ENCODE results near the gene MAD1L1.
"Not testable (repeated sequence)": the region's sequence is repeated elsewhere in the genome, so short reads cannot be mapped to it uniquely, and the experiment has no call there.

Gene MAD1L1

GRCh38 chr7:1840744-1841143 is 392.0 kb downstream of the MAD1L1 start:
- DNase-seq (ENCODE audit: low spot score), result not testable (repeated sequence)

DNA sequence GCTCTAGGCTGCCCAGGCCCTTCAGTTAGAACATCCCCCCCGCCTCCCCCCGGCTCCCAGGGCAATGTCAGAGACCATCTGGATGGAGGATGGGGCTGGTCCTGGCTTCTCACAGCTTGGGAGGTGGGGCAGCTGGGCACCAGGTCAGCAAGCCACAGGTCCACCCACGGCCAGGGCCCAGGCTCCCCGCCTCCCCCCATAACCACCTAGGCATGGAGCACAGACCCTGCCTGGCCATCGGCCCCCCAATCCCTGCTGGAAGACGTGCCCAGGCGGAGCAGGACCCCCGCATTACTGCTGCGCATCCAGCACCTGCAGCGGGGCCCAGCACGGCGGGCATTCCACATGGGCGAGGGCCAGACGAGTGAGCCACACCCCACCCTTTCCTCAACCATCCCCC is 393.0 kb downstream of the MAD1L1 start:
- DNase-seq (ENCODE audit: low spot score), result no peak

- DNase-seq (ENCODE audit: low spot score), result not testable (repeated sequence)
These were observed 393.7 kb downstream of the MAD1L1 start for GRCh38 chr7:1838911-1839531.

DNA sequence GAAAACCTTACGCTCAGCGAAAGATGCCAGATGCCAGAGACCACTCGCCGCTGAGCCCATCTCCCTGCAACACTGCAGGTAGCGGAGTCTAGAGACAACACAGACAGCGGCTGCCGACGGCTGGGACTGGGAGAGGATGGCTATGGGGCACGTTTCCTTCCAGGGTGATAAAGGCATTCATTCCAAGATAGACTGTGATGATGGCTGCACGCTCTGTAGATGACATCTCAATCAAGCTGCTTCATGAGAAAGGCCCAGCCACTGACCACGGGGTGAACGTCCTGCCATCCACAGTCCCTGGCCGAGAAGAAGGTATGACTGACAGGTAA is 394.2 kb downstream of the MAD1L1 start:
- not testable (repeated sequence) for DNase-seq (ENCODE audit: low spot score)

GRCh38 chr7:1837696-1838543 is 394.8 kb downstream of the MAD1L1 start:
- DNase-seq (ENCODE audit: low spot score), result not testable (repeated sequence)

GRCh38 chr7:1831933-1832535 is 400.7 kb downstream of the MAD1L1 start:
- DNase-seq (ENCODE audit: low spot score), result not testable (repeated sequence)

- DNase-seq (ENCODE audit: low spot score), result not testable (repeated sequence)
These were observed 401.3 kb downstream of the MAD1L1 start for GRCh38 chr7:1831471-1831870.

DNA sequence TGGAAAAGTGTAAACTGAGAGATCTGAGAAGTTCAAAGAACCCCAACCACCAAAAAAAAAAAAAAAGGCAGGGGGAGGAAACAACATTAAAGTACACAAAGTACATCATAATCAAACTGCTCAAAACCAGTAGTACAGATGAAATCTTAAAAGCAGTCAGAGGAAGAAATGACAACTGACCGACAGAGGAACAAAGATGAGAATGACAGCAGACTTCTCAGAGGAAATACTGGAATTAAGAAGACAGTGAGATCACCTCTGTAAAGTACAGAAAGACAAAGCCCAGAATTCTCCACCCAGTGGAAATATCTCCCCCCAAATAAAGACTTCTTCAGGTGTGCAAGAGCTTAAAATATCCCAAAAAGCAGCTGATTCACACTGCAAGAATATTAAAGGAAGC is 403.1 kb downstream of the MAD1L1 start:
- not testable (repeated sequence) for DNase-seq (ENCODE audit: low spot score)

DNA sequence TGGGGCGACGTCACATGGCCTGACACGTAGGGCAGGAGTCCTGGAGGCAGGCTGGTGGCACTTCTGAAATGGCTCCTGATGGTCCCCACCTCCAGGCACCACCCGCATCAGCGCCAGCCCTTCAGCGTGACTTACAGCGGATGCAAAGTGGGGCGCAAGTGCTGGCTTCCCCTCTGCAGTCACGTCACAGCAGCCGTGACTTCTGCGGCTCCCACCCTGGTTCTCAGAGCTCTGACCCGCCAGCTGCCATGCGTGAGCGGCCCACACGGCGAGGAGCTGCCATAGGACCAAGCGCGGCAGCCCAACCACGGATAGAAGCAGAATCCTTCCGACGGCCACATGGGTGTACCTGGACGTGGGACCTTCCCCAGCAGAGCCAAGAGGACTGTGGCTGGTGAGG is 403.6 kb downstream of the MAD1L1 start:
- no peak for DNase-seq (ENCODE audit: low spot score)

GRCh38 chr7:1828170-1828569 is 404.6 kb downstream of the MAD1L1 start:
- not testable (repeated sequence) for DNase-seq (ENCODE audit: low spot score)

DNA sequence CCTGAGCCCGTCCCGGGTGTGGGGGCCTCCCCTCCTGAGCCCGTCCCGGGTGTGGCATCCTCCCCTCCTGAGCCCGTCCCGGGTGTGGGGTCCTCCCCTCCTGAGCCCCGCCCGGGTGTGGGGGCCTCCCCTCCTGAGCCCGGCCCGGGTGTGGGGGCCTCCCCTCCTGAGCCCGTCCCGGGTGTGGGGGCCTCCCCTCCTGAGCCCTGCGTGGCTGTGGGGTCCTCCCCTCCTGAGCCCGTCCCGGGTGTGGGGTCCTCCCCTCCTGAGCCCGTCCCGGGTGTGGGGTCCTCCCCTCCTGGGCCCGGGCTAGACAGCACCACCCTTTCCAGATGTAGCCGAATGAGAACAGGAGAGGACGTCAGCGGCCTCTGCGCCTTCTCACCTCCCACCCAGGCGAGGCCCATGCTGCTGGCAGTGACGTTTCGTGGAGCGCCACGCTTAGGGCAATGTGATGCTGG is 405.2 kb downstream of the MAD1L1 start:
- DNase-seq (ENCODE audit: low spot score), result not testable (repeated sequence)

DNA sequence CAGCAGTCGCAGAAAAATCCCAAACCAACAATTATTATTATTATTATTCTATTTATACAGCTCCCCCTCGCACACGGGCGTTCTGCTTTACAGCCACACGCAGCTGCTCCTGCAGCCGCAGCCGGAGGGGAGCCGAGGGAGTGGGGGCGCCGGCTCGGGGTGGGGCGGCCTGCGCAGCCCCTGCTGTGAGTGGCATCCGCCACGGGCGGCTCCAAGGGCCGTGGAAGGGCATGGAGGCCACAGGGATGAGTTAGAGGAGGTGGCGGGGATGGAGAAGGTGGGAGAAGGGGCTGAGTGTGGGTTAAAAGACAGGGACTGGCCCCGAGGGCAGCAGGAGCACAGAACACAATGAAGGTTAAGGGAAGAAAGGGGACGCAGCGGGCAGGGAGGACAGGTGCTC is 405.8 kb downstream of the MAD1L1 start:
- not testable (repeated sequence) for DNase-seq (ENCODE audit: low spot score)

DNA sequence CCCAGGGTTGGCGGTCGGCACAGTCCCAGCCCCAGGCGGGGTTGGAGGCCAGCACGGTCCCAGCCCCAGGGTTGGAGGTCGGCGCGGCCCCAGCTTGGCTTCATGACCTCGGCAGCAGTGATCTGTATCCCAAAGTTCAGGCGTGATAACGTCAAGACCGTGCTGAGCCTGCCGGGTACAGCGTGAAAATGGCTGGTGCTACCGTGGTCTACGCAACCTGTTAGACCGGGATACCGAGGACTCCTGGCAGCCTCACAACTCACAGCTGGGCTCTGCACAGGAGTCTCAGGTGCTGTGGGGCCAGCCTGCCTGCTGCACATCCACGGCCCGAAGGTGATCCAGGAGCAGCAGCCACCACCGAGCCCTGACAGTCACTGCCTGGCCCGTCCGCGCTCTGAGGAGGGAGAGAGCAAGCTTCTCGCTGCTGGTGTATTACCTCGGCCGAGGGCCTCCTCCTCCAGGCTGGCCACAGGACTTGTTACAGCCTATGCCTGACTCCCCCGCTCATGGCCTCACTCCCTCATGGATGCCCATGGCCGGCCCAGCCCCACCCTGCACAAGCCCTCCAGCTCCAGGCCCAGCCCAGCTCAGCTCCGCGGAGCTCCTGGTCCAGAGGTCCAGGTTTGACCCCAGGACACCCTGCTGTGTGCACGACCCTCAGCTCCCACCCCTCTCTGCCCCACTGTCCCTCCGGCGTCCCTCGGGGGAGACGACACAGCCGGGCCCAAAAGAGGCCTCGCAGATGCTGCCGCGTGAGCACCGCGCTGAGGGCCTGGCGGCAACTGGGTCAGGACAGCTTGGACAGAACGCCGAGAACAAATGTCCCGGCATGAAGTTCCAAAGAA is 406.6 kb downstream of the MAD1L1 start:
- DNase-seq (ENCODE audit: low spot score), result no peak

GRCh38 chr7:1825647-1825896 is 407.2 kb downstream of the MAD1L1 start:
- DNase-seq (ENCODE audit: low spot score), result not testable (repeated sequence)

DNA sequence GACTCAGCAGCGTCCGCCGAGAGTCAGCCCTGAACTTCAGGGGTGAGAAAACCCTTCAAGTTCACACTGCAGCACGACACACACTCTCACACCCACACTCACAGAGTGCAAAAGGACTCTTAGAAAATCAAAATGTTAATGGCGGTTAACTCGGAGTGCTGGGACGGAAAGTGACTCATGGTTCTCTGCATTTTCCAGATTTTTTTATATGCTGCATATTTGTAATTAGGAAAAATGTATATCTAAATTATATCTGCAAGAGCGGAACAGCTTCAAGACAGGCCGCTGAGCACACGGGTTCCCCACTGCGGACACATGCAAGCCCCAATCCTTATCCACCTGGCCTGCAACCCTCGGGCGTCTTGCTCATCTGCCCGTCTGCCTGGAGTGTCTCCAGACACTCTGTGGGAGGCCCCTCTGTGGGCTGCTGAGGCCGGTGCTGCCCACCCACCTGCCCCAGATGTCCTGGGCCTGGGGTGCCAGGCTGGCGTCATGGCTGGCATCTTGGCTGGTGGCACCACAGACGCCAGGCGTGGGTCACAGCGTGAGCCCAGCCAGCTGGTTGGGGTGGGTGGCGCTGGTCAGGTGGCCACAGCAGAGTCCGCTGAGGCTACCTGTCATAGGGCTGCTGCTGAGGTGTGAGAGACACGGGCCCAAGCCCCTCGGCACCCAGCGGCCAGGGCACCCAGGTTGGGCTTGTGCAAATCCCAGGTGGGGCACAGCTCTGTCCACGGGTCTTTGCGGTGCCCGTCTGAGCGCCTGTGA is 407.7 kb downstream of the MAD1L1 start:
- not testable (repeated sequence) for DNase-seq (ENCODE audit: low spot score)

GRCh38 chr7:1824151-1824881 is 408.4 kb downstream of the MAD1L1 start:
- DNase-seq (ENCODE audit: low spot score), result peak; percentile 17

DNA sequence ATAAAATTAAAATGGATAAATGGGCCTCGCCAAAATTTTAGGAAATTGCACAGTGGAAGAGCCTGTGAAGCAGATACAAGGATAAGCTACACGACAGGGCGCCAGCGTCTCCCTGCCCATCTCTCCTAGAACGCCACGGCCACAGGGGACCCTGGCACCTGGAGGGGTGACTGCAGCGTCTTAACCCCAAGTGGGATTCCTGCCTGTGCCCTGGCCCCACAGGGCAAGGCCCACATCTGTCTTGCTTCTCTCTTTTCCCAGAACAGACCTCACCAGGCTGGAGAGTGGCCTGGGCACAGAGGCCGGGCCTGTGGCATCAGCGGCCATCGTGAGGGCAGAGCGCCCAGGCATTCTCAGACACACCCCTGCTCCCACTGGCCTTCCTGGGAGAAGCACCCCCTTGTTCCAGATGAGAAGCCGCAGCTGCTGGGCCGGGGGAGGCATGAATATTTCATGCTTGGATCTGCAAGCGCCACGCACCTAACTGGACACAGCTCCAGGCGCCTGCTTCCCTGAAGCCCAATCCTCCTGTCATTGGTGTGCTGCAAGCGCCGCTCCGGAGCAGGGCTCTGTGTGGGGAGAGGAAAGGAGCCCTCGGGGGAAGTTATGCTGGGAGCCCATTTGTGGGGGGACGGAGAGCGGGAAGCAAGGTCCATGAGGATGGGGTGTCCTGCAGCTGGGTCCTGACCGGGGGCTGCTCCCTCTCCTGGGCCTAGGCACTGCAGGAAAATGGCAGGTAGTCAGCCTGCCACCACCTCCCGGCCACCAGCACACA is 409.2 kb downstream of the MAD1L1 start:
- no peak for DNase-seq (ENCODE audit: low spot score)

DNA sequence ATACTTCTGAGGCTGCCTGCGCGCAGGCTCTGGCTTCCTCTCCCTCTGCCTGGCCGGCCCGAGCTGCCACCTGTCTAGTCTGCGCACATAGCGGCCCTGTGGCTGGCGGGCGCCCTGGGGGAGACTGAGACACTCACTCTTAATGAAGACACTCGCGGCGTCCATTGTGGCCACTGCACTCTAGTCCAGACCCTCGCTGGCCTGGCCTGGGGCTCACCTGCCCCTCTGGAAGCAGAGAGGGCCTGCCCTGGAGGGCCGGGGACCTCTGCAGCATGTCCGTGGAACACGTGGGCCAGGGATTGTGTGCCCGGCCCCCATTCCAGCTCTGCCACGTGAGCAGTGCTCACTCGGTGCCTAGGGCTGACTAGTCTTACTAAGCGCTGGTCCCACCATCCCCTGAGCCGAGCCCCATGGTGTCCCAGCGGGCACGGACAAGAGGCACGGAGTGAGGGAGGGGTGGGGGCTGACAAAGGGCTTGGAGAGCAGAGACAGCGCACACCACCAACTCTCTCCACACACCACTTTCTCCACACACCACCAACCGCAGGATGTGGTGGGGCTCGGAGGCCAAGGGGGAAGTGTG is 413.4 kb downstream of the MAD1L1 start:
- DNase-seq (ENCODE audit: low spot score), result no peak

- DNase-seq (ENCODE audit: low spot score), result no peak
These were observed 414.0 kb downstream of the MAD1L1 start for GRCh38 chr7:1818575-1819258.
